K562 (cell line): Measurements from ENCODE around the gene CACNA2D3.

Experiments
- E2F5 ChIP-seq: sonication (generic); formaldehyde crosslinking; IDR thresholded peaks from 2 replicates; pipeline ENCODE4 v1.8.0; 2022; ENCODE audit warnings: mild to moderate bottlenecking, missing genetic modification reagents
- FOSL1 ChIP-seq: fragments of 200-800 bp; sonication (Bioruptor generic); conservative IDR thresholded peaks from 2 replicates; pipeline ENCODE4 v1.6.1; 2016; ENCODE audit warnings: missing genetic modification characterization, missing compliant biosample characterization
- HDAC6 ChIP-seq: IDR thresholded peaks from 2 replicates; pipeline ENCODE4 v1.6.1; 2012; ENCODE audit warnings: low read depth, mild to moderate bottlenecking, control low read depth, inconsistent platforms, low read length, moderate library complexity
- JUN ChIP-seq, 2 experiments: sonication (generic) in 1 of 2; formaldehyde crosslinking in 1 of 2; IDR thresholded peaks; 2 replicates each; pipeline versions ENCODE4 v1.6.1 to v1.8.0; 2012 to 2022; ENCODE audit warnings: borderline replicate concordance in 2 of 2, mild to moderate bottlenecking in 2 of 2, improper control_type of control experiment in 1 of 2, low read depth in 1 of 2, low read length in 1 of 2, missing genetic modification reagents in 1 of 2
- MAFK ChIP-seq: IDR thresholded peaks from 2 replicates; pipeline ENCODE4 v1.6.1; 2011; ENCODE audit warnings: low read length, improper control_type of control experiment
- NR2C2 ChIP-seq, 2 experiments: fragments of 200-800 bp in 1 of 2; sonication (Bioruptor generic) in 1 of 2; sonication (generic) in 1 of 2; formaldehyde crosslinking in 1 of 2; IDR thresholded peaks; 2 replicates each; pipeline versions ENCODE4 v1.6.1 to v1.8.0; 2016 to 2022; ENCODE audit warnings: mild to moderate bottlenecking in 1 of 2, missing compliant biosample characterization in 1 of 2, missing genetic modification characterization in 1 of 2, missing genetic modification reagents in 1 of 2
- NR3C1 ChIP-seq: sonication (generic); formaldehyde crosslinking; IDR thresholded peaks from 2 replicates; pipeline ENCODE4 v1.8.1; 2022; ENCODE audit warnings: missing genetic modification reagents
- TARDBP ChIP-seq: fragments of 450-650 bp; IDR thresholded peaks from 2 replicates; pipeline ENCODE4 v1.6.1; 2016

- TF ChIP-seq NR2C2 (CRISPR knock-in tag; IDR thresholded peaks at IDR 0.05), result no peak
- TF ChIP-seq NR2C2 (tag; IDR thresholded peaks at IDR 0.05), result no peak
- no peak for TF ChIP-seq MAFK
- no peak for TF ChIP-seq FOSL1 (tag)
- TF ChIP-seq E2F5 (CRISPR knock-in tag), result no peak
- no peak for TF ChIP-seq TARDBP
- TF ChIP-seq HDAC6, result no peak
- no peak for TF ChIP-seq JUN (IDR thresholded peaks at IDR 0.05; ENCODE audit: borderline replicate concordance, low read depth, low read length)
- TF ChIP-seq JUN (CRISPR knock-in tag; IDR thresholded peaks at IDR 0.05; ENCODE audit: borderline replicate concordance), result no peak
- TF ChIP-seq NR3C1 (CRISPR knock-in tag), result no peak
Measured at GRCh38 chr3:54424292-54424691, 301.9 kb downstream of the CACNA2D3 start.
